ENCODE measurements around the gene ITPR2.

ITPR2 gene

DNA sequence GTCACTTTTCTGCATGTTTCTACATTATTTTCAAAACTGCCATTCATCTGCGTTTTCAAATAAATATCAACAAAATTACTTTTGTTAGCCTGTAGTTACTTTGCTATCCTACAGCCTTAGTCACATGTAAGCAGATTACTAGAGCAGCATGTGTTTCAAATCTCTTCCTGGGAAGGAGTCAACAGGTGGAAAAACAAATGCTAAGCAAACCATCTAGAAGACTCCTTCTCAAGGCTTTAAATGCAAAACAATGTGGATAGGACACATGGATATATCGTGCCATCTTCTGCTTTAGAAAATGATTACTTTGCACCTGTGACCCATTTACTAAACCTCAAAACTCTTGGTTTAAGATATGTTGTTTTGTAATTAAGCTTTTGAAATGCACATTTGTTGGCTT is 528.7 kb downstream of the ITPR2 start:
- H3K4me3 ChIP-seq (ENCODE audit: low read depth, low read length): no peak overlapping the region
- TF ChIP-seq, protein P1, sequence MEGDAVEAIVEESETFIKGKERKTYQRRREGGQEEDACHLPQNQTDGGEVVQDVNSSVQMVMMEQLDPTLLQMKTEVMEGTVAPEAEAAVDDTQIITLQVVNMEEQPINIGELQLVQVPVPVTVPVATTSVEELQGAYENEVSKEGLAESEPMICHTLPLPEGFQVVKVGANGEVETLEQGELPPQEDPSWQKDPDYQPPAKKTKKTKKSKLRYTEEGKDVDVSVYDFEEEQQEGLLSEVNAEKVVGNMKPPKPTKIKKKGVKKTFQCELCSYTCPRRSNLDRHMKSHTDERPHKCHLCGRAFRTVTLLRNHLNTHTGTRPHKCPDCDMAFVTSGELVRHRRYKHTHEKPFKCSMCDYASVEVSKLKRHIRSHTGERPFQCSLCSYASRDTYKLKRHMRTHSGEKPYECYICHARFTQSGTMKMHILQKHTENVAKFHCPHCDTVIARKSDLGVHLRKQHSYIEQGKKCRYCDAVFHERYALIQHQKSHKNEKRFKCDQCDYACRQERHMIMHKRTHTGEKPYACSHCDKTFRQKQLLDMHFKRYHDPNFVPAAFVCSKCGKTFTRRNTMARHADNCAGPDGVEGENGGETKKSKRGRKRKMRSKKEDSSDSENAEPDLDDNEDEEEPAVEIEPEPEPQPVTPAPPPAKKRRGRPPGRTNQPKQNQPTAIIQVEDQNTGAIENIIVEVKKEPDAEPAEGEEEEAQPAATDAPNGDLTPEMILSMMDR (IDR thresholded peaks at IDR 0.05; ENCODE audit: borderline replicate concordance, insufficient read depth, low read depth, low read length): no peak

GRCh38 chr12:26303418-26303817 is 529.6 kb downstream of the ITPR2 start:
- TF ChIP-seq, protein P1 (IDR thresholded peaks at IDR 0.05; ENCODE audit: borderline replicate concordance, insufficient read depth, low read depth, low read length): no peak
- no peak overlapping the region for H3K4me3 ChIP-seq (ENCODE audit: low read depth, low read length)

GRCh38 chr12:26302776-26303175 is 530.2 kb downstream of the ITPR2 start:
- TF ChIP-seq, protein P1 (IDR thresholded peaks at IDR 0.05; ENCODE audit: borderline replicate concordance, insufficient read depth, low read depth, low read length): no peak

DNA sequence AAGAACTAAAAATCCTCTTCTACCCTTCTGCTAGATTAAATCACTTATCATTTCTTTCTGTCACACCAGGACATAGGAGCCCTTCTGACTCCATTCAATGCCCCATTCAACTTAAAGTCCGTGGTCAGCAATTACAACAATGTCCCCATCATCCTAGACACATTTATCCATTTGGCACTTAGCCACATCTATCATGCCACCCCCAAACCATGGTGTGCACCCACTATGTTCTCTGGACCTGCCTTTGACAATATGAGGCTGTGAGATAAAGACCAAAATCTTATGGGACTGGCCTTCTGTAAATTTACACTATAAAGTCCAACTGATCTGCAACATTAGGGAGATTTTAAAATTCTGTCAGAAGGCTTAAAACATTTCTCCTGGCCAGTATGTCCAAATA is 533.2 kb downstream of the ITPR2 start:
- H3K4me3 ChIP-seq (ENCODE audit: low read depth, low read length): no peak overlapping the region
- TF ChIP-seq, protein P1 (IDR thresholded peaks at IDR 0.05; ENCODE audit: borderline replicate concordance, insufficient read depth, low read depth, low read length): no peak

More at GRCh38 chr12:26302776-26303175, 530.2 kb downstream of the ITPR2 start:
- no peak overlapping the region for H3K4me3 ChIP-seq (ENCODE audit: low read depth, low read length)

DNA sequence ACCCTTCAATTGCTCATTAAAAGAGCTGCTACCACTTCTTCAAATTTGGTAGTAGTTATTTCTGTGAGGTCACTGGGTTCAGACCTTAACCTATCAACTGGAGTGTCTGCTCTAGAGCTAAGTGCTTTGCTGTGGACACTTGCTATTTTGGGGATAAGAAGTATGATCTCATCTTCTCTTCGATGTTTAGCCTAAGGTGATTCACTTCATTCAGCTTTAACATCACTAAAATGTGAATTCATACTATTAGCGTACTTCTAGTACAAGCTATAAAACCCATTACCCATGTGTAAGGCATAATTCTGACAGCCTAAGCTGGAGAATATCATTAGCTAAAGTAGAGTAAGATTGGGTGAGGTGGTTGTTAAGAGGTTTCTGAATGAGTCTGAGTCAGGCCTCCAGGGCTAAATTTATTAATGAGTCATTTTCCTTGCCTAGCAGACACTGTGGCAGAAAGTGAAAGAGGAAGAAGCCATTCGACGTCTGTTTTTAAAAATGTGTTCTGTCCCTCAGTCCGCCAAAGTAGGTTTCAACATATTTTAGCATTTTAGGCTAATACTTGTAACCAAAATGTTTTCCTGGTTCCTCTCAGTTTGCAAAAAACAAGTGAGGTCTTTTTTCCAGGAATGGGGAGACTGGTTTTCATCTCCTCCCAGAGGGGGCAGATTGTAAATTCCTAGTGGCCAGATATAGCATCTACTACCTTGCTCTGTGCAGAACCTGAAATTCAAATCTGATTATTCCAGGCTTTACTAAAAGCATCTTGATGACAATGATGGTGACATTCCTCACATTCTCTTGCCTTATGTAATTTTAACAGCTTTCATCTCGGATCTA is 534.0 kb downstream of the ITPR2 start:
- no peak overlapping the region for H3K4me3 ChIP-seq (ENCODE audit: low read depth, low read length)
- TF ChIP-seq, protein P1 (IDR thresholded peaks at IDR 0.05; ENCODE audit: borderline replicate concordance, insufficient read depth, low read depth, low read length): no peak

DNA sequence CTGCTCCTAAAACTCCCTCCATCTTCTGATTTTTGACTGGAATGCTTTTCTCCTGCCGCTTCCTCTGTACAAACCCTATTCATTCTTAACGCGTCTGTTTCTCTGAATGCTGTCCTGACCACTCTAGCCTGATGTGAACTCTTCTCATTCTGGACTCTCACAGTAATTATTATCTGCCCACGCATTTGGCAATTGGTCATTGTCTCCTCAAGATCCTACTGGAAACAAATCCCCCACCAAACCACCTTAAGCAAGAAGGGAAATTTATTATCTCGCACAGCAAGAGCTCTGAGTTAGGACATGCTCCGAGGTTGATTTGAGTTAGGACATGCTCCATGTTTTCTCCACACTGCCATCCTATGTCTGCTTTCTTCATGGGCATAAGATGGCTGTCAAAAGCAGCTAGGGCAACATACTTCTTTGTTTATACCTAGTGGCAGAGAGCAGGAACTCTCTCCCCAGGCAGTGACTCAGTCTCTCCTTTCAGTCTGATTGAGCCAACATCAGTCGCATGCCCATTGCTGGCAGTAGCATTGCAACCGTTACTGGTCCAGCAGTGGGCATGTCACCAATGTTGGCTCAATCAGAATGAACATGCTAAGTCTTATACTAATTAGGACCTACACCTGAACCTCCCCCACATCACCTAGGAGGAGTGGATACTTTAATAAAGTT is 535.5 kb downstream of the ITPR2 start:
- TF ChIP-seq, protein P1 (IDR thresholded peaks at IDR 0.05; ENCODE audit: borderline replicate concordance, insufficient read depth, low read depth, low read length): no peak
- no peak overlapping the region for H3K4me3 ChIP-seq (ENCODE audit: low read depth, low read length)

Measured in GM12875 (cell line).